ENCODE data around the gene GPR137. TPM values are rescaled to one million over a fixed set of nuclear protein-coding genes. Genes with fewer than 3 reads are reported as not detected.

GPR137 gene, protein sequence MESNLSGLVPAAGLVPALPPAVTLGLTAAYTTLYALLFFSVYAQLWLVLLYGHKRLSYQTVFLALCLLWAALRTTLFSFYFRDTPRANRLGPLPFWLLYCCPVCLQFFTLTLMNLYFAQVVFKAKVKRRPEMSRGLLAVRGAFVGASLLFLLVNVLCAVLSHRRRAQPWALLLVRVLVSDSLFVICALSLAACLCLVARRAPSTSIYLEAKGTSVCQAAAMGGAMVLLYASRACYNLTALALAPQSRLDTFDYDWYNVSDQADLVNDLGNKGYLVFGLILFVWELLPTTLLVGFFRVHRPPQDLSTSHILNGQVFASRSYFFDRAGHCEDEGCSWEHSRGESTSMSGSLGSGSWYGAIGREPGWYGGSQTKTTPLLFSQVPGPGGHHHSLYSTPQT
- 10 to 100 TPM; 20.9 to 36.1 (median 25.4) TPM for total RNA-seq

GRCh38 chr11:64284962-64285884 lies at the start of gene GPR137:
Gene GPR137, plus strand, starts transcription at chr11:64285848. Its CDS starts 677 bp downstream, at chr11:64286525.
- peak; percentile 97 for DNase-seq (ENCODE audit: extremely low spot score)
- WGBS: no CpG with 5 or more reads among the region's 102 CpGs
- Histone ChIP-seq H3K9me3 (no peaks in the 10 kb centered on the region), H3K27ac (replicated peaks in 1 of 4) (peak within 1 kb of the TSS; percentile 85 to 98 (median 98)), H3K4me3 (peak within 1 kb of the TSS; percentile 75 to 96 (median 88)), H3K27me3 (peaks cover 0 to 6% (median 0%) of the 10 kb centered on the region in 4 donors), H3K36me3 (peaks cover 0 to 40% (median 24%) of the 10 kb centered on the region in 4 donors), H3K4me1 (peaks cover 29 to 58% (median 46%) of the 10 kb centered on the region in 4 donors)
- TF ChIP-seq POLR2AphosphoS5 (IDR thresholded peaks at IDR 0.05) (peak in 1 of 2 donors; percentile 57), POLR2A (IDR thresholded peaks at IDR 0.05; ENCODE audit: low read depth) (no peak), EP300 (IDR thresholded peaks at IDR 0.05) (no peak)
- TF ChIP-seq, protein P1, sequence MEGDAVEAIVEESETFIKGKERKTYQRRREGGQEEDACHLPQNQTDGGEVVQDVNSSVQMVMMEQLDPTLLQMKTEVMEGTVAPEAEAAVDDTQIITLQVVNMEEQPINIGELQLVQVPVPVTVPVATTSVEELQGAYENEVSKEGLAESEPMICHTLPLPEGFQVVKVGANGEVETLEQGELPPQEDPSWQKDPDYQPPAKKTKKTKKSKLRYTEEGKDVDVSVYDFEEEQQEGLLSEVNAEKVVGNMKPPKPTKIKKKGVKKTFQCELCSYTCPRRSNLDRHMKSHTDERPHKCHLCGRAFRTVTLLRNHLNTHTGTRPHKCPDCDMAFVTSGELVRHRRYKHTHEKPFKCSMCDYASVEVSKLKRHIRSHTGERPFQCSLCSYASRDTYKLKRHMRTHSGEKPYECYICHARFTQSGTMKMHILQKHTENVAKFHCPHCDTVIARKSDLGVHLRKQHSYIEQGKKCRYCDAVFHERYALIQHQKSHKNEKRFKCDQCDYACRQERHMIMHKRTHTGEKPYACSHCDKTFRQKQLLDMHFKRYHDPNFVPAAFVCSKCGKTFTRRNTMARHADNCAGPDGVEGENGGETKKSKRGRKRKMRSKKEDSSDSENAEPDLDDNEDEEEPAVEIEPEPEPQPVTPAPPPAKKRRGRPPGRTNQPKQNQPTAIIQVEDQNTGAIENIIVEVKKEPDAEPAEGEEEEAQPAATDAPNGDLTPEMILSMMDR (IDR thresholded peaks at IDR 0.05): peak in 1 of 3 experiments; percentile 11
- intact Hi-C loops (cut with DNase I): no loop called here

- peak overlapping the region in 3 of 4 donors; percentile 19 to 100 (median 37) for H3K27ac ChIP-seq (replicated peaks in 1 of 4)
Measured at GRCh38 chr11:64237484-64237951, 48.1 kb upstream of the GPR137 start.

GRCh38 chr11:64238076-64238475 lies 47.6 kb upstream of the GPR137 start:
- Histone ChIP-seq H3K4me1 (peaks cover 39 to 57% (median 50%) of the 10 kb centered on the region in 4 donors), H3K4me3 (no peak overlapping the region), H3K9me3 (no peaks in the 10 kb centered on the region), H3K36me3 (peaks cover 17 to 40% (median 24%) of the 10 kb centered on the region in 4 donors), H3K27ac (replicated peaks in 1 of 4) (peak overlapping the region in 1 of 4 donors; percentile 100), H3K27me3 (no peaks in the 10 kb centered on the region)
- 83% methylated on average over 7 of the region's 9 CpGs for WGBS
- TF ChIP-seq, protein P1 (IDR thresholded peaks at IDR 0.05): no peak
- TF ChIP-seq POLR2A (IDR thresholded peaks at IDR 0.05; ENCODE audit: low read depth): no peak
- no peak for TF ChIP-seq EP300 (IDR thresholded peaks at IDR 0.05)
- TF ChIP-seq POLR2AphosphoS5 (IDR thresholded peaks at IDR 0.05): no peak
- intact Hi-C loops (cut with DNase I): no loop called here
- no peak for DNase-seq (ENCODE audit: extremely low spot score)

More at GRCh38 chr11:64237484-64237951, 48.1 kb upstream of the GPR137 start:
- H3K4me1 ChIP-seq: peaks cover 33 to 57% (median 50%) of the 10 kb centered on the region in 4 donors
- no peak for DNase-seq (ENCODE audit: extremely low spot score)
- no peaks in the 10 kb centered on the region for H3K27me3 ChIP-seq
- peaks cover 17 to 38% (median 22%) of the 10 kb centered on the region in 4 donors for H3K36me3 ChIP-seq
- WGBS: 50% methylated on average over 2 of the region's 12 CpGs
- no peak overlapping the region for H3K4me3 ChIP-seq
- H3K9me3 ChIP-seq: no peaks in the 10 kb centered on the region
- TF ChIP-seq POLR2AphosphoS5 (IDR thresholded peaks at IDR 0.05): no peak
- no peak for TF ChIP-seq POLR2A (IDR thresholded peaks at IDR 0.05; ENCODE audit: low read depth)
- no peak for TF ChIP-seq EP300 (IDR thresholded peaks at IDR 0.05)
- TF ChIP-seq, protein P1 (IDR thresholded peaks at IDR 0.05): no peak
- intact Hi-C loops (cut with DNase I): no loop called here

- 84% methylated on average over 5 of the region's 5 CpGs for WGBS
- no peak overlapping the region for H3K4me3 ChIP-seq
- H3K4me1 ChIP-seq: peaks cover 33 to 52% (median 48%) of the 10 kb centered on the region in 4 donors
- intact Hi-C loops (cut with DNase I): no loop called here
- peak overlapping the region; percentile 9 to 100 (median 98) for H3K27ac ChIP-seq (replicated peaks in 1 of 4)
- no peak for TF ChIP-seq POLR2AphosphoS5 (IDR thresholded peaks at IDR 0.05)
- TF ChIP-seq, protein P1 (IDR thresholded peaks at IDR 0.05): no peak
- TF ChIP-seq EP300 (IDR thresholded peaks at IDR 0.05): no peak
- TF ChIP-seq POLR2A (IDR thresholded peaks at IDR 0.05; ENCODE audit: low read depth): no peak
- H3K36me3 ChIP-seq: peaks cover 21 to 49% (median 33%) of the 10 kb centered on the region in 4 donors
- DNase-seq (ENCODE audit: extremely low spot score): no peak
- H3K27me3 ChIP-seq: no peaks in the 10 kb centered on the region
- no peaks in the 10 kb centered on the region for H3K9me3 ChIP-seq
Measured at GRCh38 chr11:64238999-64239398, 46.6 kb upstream of the GPR137 start.

Data from esophagus muscularis mucosa (tissue), 4 donors.